ENCODE results near the gene KIRREL3. TPM values are rescaled to one million over a fixed set of nuclear protein-coding genes. Genes with fewer than 3 reads are reported as not detected.

Gene KIRREL3
- total RNA-seq, 4 donors from 2014 or later, result 0.19 TPM; not detected in 3

GRCh38 chr11:126834573-126834972 is 166.0 kb downstream of the KIRREL3 start:
- Histone ChIP-seq H3K36me3 (no peaks in the 10 kb centered on the region), H3K4me3 (no peak overlapping the region), H3K9me3 (no peaks in the 10 kb centered on the region), H3K27me3 (no peaks in the 10 kb centered on the region), H3K27ac (no peak overlapping the region), H3K4me1 (no peaks in the 10 kb centered on the region)
- intact Hi-C loops (cut with DNase I), result no loop called here
- TF ChIP-seq POLR2A (IDR thresholded peaks at IDR 0.05) (no peak), CTCF (IDR thresholded peaks at IDR 0.05) (no peak)
- no peak for DNase-seq
- 76 to 80% methylated on average over 7 to 8 of the region's 8 CpGs for WGBS, 2 donors

- 55 to 79% methylated on average over 5 of the region's 5 CpGs for WGBS, 2 donors
- no peaks in the 10 kb centered on the region for H3K27me3 ChIP-seq
- DNase-seq, result no peak
- H3K4me1 ChIP-seq, result no peaks in the 10 kb centered on the region
- intact Hi-C loops (cut with DNase I), result no loop called here
- H3K36me3 ChIP-seq, result no peaks in the 10 kb centered on the region
- TF ChIP-seq POLR2A (IDR thresholded peaks at IDR 0.05) (no peak), CTCF (IDR thresholded peaks at IDR 0.05) (no peak)
- no peak overlapping the region for H3K4me3 ChIP-seq
- H3K9me3 ChIP-seq, result no peaks in the 10 kb centered on the region
- H3K27ac ChIP-seq, result no peak overlapping the region
These were observed 166.4 kb downstream of the KIRREL3 start for GRCh38 chr11:126834149-126834548.

GRCh38 chr11:126833065-126833464 is 167.5 kb downstream of the KIRREL3 start:
- Histone ChIP-seq H3K27me3 (no peaks in the 10 kb centered on the region), H3K4me3 (no peak overlapping the region), H3K9me3 (no peaks in the 10 kb centered on the region), H3K27ac (no peak overlapping the region), H3K4me1 (no peaks in the 10 kb centered on the region), H3K36me3 (no peaks in the 10 kb centered on the region)
- DNase-seq, result no peak
- WGBS, 2 donors, result 64 to 78% methylated on average over 1 of the region's 1 CpG
- TF ChIP-seq POLR2A (IDR thresholded peaks at IDR 0.05), result no peak
- no peak for TF ChIP-seq CTCF (IDR thresholded peaks at IDR 0.05)
- intact Hi-C loops (cut with DNase I), result no loop called here

- WGBS, 2 donors, result 78 to 79% methylated on average over 6 of the region's 6 CpGs
- DNase-seq, result no peak
- no peaks in the 10 kb centered on the region for H3K27me3 ChIP-seq
- TF ChIP-seq POLR2A (IDR thresholded peaks at IDR 0.05), result no peak
- TF ChIP-seq CTCF (IDR thresholded peaks at IDR 0.05), result no peak
- no peaks in the 10 kb centered on the region for H3K9me3 ChIP-seq
- no peaks in the 10 kb centered on the region for H3K4me1 ChIP-seq
- intact Hi-C loops (cut with DNase I), result no loop called here
- no peak overlapping the region for H3K27ac ChIP-seq
- H3K36me3 ChIP-seq, result no peaks in the 10 kb centered on the region
- H3K4me3 ChIP-seq, result no peak overlapping the region
These were observed 168.2 kb downstream of the KIRREL3 start for GRCh38 chr11:126832387-126832786.

GRCh38 chr11:126830216-126830806 is 170.3 kb downstream of the KIRREL3 start:
- Histone ChIP-seq H3K27ac (no peak overlapping the region), H3K4me3 (no peak overlapping the region), H3K36me3 (no peaks in the 10 kb centered on the region), H3K4me1 (no peaks in the 10 kb centered on the region), H3K27me3 (no peaks in the 10 kb centered on the region), H3K9me3 (no peaks in the 10 kb centered on the region)
- intact Hi-C loops (cut with DNase I), result no loop called here
- 56 to 63% methylated on average over 6 to 7 of the region's 7 CpGs for WGBS, 2 donors
- no peak for DNase-seq
- TF ChIP-seq CTCF (IDR thresholded peaks at IDR 0.05) (no peak), POLR2A (IDR thresholded peaks at IDR 0.05) (no peak)

Measured in esophagus squamous epithelium (tissue), 5 donors.